Measurements from ENCODE around the gene JAK1. TPM values are rescaled to one million over a fixed set of nuclear protein-coding genes. Genes with fewer than 3 reads are reported as not detected.

Gene JAK1
- total RNA-seq, 1 donor from 2014 or later = 80.7 TPM

DNA sequence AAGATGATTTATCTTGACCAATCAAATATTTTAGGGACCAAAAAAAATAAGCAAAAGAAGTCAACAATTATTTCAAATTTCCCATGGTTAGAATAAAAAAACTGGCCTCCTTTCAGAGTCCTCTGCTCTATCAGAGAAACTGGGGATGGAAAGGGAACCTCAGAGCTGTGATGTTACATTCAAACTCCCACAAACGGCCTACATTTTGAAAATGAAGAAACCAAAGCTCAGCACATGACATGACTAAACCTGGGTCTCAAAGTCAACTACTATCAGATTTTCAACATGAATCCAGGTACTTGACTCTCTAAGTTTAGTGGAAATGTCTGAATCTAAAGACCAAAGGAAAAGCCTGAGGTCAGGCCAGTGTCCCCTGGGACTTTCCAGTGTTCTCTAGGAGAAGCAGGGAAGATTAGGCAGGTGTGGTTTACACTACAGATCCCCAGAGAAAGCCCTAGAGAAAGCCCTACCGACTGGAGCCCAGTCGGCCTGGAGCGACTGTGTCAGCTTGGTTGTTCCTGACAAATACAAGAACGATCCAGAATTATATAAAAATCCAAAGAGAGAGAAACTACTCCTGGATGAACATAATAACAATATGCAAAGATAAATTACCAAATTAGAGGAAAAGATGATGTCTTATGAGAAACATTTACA, 24.8 kb downstream of the JAK1 start:
- Mint-ChIP-seq H3K4me1 (ENCODE audit: low read depth, unreplicated experiment) (peaks cover 4% of the 10 kb centered on the region), H3K4me3 (ENCODE audit: unreplicated experiment) (no peak overlapping the region)
- H3K79me2 ChIP-seq (ENCODE audit: insufficient read depth, low read length) = peaks cover 94% of the 10 kb centered on the region

DNA sequence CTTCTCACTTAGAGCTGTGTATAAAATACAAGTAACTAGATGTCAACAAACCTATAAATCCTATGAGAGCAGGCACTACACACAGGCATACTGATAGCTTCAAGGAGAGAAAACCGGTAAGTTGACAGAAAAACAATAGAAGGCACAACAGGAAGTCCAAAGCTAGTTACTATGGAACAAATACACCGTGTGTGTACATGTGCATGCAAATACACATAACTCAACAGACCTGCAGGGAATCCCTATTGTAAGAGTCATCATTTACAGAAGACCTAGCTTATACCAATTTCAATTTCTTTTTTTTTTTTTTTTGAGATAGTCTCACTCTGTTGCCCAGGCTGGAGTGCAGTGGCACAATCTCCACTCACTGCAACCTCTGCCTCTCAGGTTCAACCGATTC, 26.3 kb downstream of the JAK1 start:
- no peak overlapping the region for H3K9ac ChIP-seq (ENCODE audit: low read length)
- no peak overlapping the region for H3K4me2 ChIP-seq (ENCODE audit: low read length)
- H3K4me1 Mint-ChIP-seq (ENCODE audit: low read depth, unreplicated experiment) = peaks cover 4% of the 10 kb centered on the region
- no peaks in the 10 kb centered on the region for H3K36me3 ChIP-seq (ENCODE audit: insufficient read depth, low read length)
- H3K4me3 Mint-ChIP-seq (ENCODE audit: unreplicated experiment) = no peak overlapping the region
- H3K27me3 Mint-ChIP-seq (ENCODE audit: low read depth, unreplicated experiment) = no peaks in the 10 kb centered on the region
- no peak overlapping the region for H3K27ac Mint-ChIP-seq (ENCODE audit: unreplicated experiment)
- no peak overlapping the region for H3K27ac ChIP-seq (ENCODE audit: low read depth, low read length)
- H3K27me3 ChIP-seq (ENCODE audit: insufficient read depth, low read length) = no peaks in the 10 kb centered on the region
- peaks cover 29% of the 10 kb centered on the region for H4K20me1 ChIP-seq (ENCODE audit: insufficient read depth, low read length)
- no peak for TF ChIP-seq EZH2 (IDR thresholded peaks at IDR 0.05; ENCODE audit: insufficient read depth, low read length)
- TF ChIP-seq, protein P1, sequence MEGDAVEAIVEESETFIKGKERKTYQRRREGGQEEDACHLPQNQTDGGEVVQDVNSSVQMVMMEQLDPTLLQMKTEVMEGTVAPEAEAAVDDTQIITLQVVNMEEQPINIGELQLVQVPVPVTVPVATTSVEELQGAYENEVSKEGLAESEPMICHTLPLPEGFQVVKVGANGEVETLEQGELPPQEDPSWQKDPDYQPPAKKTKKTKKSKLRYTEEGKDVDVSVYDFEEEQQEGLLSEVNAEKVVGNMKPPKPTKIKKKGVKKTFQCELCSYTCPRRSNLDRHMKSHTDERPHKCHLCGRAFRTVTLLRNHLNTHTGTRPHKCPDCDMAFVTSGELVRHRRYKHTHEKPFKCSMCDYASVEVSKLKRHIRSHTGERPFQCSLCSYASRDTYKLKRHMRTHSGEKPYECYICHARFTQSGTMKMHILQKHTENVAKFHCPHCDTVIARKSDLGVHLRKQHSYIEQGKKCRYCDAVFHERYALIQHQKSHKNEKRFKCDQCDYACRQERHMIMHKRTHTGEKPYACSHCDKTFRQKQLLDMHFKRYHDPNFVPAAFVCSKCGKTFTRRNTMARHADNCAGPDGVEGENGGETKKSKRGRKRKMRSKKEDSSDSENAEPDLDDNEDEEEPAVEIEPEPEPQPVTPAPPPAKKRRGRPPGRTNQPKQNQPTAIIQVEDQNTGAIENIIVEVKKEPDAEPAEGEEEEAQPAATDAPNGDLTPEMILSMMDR (IDR thresholded peaks at IDR 0.05; ENCODE audit: insufficient read depth, low read depth, low read length) = no peak
- FAIRE-seq (no peak), DNase-seq (ENCODE audit: low read depth) (no peak)
- H3K9me3 Mint-ChIP-seq (ENCODE audit: unreplicated experiment) = no peaks in the 10 kb centered on the region
- no peak overlapping the region for H2AFZ ChIP-seq (ENCODE audit: low read depth, low read length)
- no peaks in the 10 kb centered on the region for H3K9me3 ChIP-seq (ENCODE audit: insufficient read depth, low read depth, low read length)
- H3K36me3 Mint-ChIP-seq (ENCODE audit: low read depth, unreplicated experiment) = peaks cover 3% of the 10 kb centered on the region
- H3K4me3 ChIP-seq (ENCODE audit: insufficient read depth, low read depth, low read length) = no peak overlapping the region
- peaks cover 93% of the 10 kb centered on the region for H3K79me2 ChIP-seq (ENCODE audit: insufficient read depth, low read length)
- peaks cover 4% of the 10 kb centered on the region for H3K4me1 ChIP-seq (ENCODE audit: insufficient read depth, low read length)

More for the DNA sequence above, 24.8 kb downstream of the JAK1 start:
- Histone ChIP-seq H3K9me3 (ENCODE audit: insufficient read depth, low read depth, low read length) (no peaks in the 10 kb centered on the region), H3K4me3 (ENCODE audit: insufficient read depth, low read depth, low read length) (no peak overlapping the region), H2AFZ (ENCODE audit: low read depth, low read length) (no peak overlapping the region), H3K27me3 (ENCODE audit: insufficient read depth, low read length) (no peaks in the 10 kb centered on the region), H3K4me1 (ENCODE audit: insufficient read depth, low read length) (no peaks in the 10 kb centered on the region), H3K9ac (ENCODE audit: low read length) (no peak overlapping the region), H3K36me3 (ENCODE audit: insufficient read depth, low read length) (no peaks in the 10 kb centered on the region), H3K4me2 (ENCODE audit: low read length) (no peak overlapping the region), H4K20me1 (ENCODE audit: insufficient read depth, low read length) (peaks cover 36% of the 10 kb centered on the region), H3K27ac (ENCODE audit: low read depth, low read length) (no peak overlapping the region)
- H3K27ac Mint-ChIP-seq (ENCODE audit: unreplicated experiment) = no peak overlapping the region
- FAIRE-seq (no peak), DNase-seq (ENCODE audit: low read depth) (no peak)
- no peak for TF ChIP-seq EZH2 (IDR thresholded peaks at IDR 0.05; ENCODE audit: insufficient read depth, low read length)
- TF ChIP-seq, protein P1 (IDR thresholded peaks at IDR 0.05; ENCODE audit: insufficient read depth, low read depth, low read length) = no peak
- H3K27me3 Mint-ChIP-seq (ENCODE audit: low read depth, unreplicated experiment) = no peaks in the 10 kb centered on the region
- H3K36me3 Mint-ChIP-seq (ENCODE audit: low read depth, unreplicated experiment) = peaks cover 3% of the 10 kb centered on the region
- no peaks in the 10 kb centered on the region for H3K9me3 Mint-ChIP-seq (ENCODE audit: unreplicated experiment)

DNA sequence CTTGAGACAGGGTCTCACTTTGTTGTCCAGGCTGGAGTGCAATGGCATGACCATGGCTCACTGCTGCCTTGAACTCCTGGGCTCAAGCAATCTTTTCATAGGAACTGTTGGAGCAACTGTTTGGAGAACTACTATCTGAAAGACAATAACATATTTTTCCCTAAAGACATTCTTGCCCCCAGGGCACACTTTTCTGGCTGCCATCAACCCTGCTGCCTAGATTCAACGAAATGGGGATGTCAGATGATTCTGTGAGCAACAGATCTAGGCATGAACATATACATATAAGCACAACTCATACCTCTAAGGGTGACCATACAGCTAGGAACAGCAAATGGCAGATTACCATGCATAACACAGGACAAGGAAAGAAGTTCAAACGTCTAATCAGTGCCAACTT, 27.4 kb downstream of the JAK1 start:
- H3K36me3 Mint-ChIP-seq (ENCODE audit: low read depth, unreplicated experiment) = peaks cover 3% of the 10 kb centered on the region
- H4K20me1 ChIP-seq (ENCODE audit: insufficient read depth, low read length) = peaks cover 21% of the 10 kb centered on the region
- H2AFZ ChIP-seq (ENCODE audit: low read depth, low read length) = no peak overlapping the region
- no peak overlapping the region for H3K27ac Mint-ChIP-seq (ENCODE audit: unreplicated experiment)
- no peak overlapping the region for H3K4me3 Mint-ChIP-seq (ENCODE audit: unreplicated experiment)
- H3K4me2 ChIP-seq (ENCODE audit: low read length) = no peak overlapping the region
- H3K79me2 ChIP-seq (ENCODE audit: insufficient read depth, low read length) = peaks cover 90% of the 10 kb centered on the region
- FAIRE-seq (no peak), DNase-seq (ENCODE audit: low read depth) (no peak)
- H3K9me3 ChIP-seq (ENCODE audit: insufficient read depth, low read depth, low read length) = no peaks in the 10 kb centered on the region
- no peak overlapping the region for H3K9ac ChIP-seq (ENCODE audit: low read length)
- peaks cover 7% of the 10 kb centered on the region for H3K4me1 Mint-ChIP-seq (ENCODE audit: low read depth, unreplicated experiment)
- TF ChIP-seq, protein P1 (IDR thresholded peaks at IDR 0.05; ENCODE audit: insufficient read depth, low read depth, low read length) = no peak
- no peak for TF ChIP-seq EZH2 (IDR thresholded peaks at IDR 0.05; ENCODE audit: insufficient read depth, low read length)
- H3K4me3 ChIP-seq (ENCODE audit: insufficient read depth, low read depth, low read length) = no peak overlapping the region
- H3K27me3 ChIP-seq (ENCODE audit: insufficient read depth, low read length) = no peaks in the 10 kb centered on the region
- no peaks in the 10 kb centered on the region for H3K27me3 Mint-ChIP-seq (ENCODE audit: low read depth, unreplicated experiment)
- H3K36me3 ChIP-seq (ENCODE audit: insufficient read depth, low read length) = no peaks in the 10 kb centered on the region
- peaks cover 15% of the 10 kb centered on the region for H3K4me1 ChIP-seq (ENCODE audit: insufficient read depth, low read length)
- H3K27ac ChIP-seq (ENCODE audit: low read depth, low read length) = no peak overlapping the region
- H3K9me3 Mint-ChIP-seq (ENCODE audit: unreplicated experiment) = no peaks in the 10 kb centered on the region
